Measurements from ENCODE around the gene P2RX3.

DNA sequence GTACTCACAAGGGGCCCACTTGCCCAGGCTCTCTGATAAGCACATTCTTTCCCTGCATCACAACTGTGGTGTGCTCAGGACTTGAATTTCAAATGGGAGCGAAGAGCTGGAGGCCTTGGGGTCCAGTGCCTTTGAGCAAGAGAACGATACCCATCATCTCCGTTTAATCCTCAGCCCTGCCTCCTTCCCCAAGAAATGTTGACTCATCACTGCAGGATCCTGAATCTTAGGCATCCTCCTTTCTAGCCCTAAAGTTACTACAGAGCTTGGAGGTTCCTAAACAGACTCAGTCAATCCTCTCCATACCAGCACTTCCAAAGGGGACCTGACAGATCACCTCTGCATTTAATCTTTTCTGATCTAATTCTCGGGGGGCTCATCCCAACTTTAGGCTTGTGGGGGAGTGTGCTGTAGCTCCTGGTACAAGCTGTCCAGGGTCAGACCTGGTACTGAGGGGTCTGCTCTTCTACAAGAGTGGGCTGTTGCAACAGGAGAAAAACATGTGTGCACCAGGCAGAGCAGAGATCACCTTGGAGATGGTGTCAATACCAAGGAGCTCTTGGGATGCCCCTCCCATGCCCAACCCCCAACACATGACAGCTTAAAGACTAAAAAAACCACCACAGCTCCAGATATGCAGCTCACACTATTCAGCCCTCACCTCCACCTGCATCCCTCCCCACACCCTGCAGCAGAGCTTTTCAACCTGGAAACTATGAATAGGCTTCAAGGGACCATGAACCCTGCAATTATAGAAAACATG lies 56.2 kb downstream of the P2RX3 start:
- TF ChIP-seq, protein P1, sequence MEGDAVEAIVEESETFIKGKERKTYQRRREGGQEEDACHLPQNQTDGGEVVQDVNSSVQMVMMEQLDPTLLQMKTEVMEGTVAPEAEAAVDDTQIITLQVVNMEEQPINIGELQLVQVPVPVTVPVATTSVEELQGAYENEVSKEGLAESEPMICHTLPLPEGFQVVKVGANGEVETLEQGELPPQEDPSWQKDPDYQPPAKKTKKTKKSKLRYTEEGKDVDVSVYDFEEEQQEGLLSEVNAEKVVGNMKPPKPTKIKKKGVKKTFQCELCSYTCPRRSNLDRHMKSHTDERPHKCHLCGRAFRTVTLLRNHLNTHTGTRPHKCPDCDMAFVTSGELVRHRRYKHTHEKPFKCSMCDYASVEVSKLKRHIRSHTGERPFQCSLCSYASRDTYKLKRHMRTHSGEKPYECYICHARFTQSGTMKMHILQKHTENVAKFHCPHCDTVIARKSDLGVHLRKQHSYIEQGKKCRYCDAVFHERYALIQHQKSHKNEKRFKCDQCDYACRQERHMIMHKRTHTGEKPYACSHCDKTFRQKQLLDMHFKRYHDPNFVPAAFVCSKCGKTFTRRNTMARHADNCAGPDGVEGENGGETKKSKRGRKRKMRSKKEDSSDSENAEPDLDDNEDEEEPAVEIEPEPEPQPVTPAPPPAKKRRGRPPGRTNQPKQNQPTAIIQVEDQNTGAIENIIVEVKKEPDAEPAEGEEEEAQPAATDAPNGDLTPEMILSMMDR (IDR thresholded peaks at IDR 0.05), result no peak
- TF ChIP-seq POLR2AphosphoS5 (IDR thresholded peaks at IDR 0.05; ENCODE audit: insufficient read depth in 1 of 2, low read depth in 1 of 2), result no peak
